ENCODE data around the gene ZNF608. TPM values are rescaled to one million over a fixed set of nuclear protein-coding genes. Genes with fewer than 3 reads are reported as not detected.

The ZNF608 gene
- total RNA-seq, 1 experiment from 2014 or later: 5.6 TPM

GRCh38 chr5:124701873-124702425, 44.5 kb downstream of the ZNF608 start:
- H3K9ac ChIP-seq (ENCODE audit: low read length): no peak overlapping the region
- H3K27me3 ChIP-seq (ENCODE audit: insufficient read depth, low read length): no peaks in the 10 kb centered on the region
- TF ChIP-seq CEBPB (IDR thresholded peaks at IDR 0.05; ENCODE audit: low read depth) (no peak), ELF1 (IDR thresholded peaks at IDR 0.05; ENCODE audit: borderline replicate concordance, low read depth) (no peak), ZBTB33 (IDR thresholded peaks at IDR 0.05; ENCODE audit: extremely low read depth, insufficient replicate concordance, low read length) (no peak), FOSL1 (IDR thresholded peaks at IDR 0.05; ENCODE audit: low read depth) (no peak), EZH2phosphoT487 (IDR thresholded peaks at IDR 0.05; ENCODE audit: borderline replicate concordance) (no peak), POLR2A (IDR thresholded peaks at IDR 0.05; ENCODE audit: borderline replicate concordance, extremely low read depth, insufficient read depth, insufficient read length) (no peak), REST (IDR thresholded peaks at IDR 0.05; ENCODE audit: low read depth) (no peak), SRF (IDR thresholded peaks at IDR 0.05; ENCODE audit: low read depth) (no peak), JUND (IDR thresholded peaks at IDR 0.05) (no peak), EZH2 (IDR thresholded peaks at IDR 0.05) (no peak)
- TF ChIP-seq, protein P1, sequence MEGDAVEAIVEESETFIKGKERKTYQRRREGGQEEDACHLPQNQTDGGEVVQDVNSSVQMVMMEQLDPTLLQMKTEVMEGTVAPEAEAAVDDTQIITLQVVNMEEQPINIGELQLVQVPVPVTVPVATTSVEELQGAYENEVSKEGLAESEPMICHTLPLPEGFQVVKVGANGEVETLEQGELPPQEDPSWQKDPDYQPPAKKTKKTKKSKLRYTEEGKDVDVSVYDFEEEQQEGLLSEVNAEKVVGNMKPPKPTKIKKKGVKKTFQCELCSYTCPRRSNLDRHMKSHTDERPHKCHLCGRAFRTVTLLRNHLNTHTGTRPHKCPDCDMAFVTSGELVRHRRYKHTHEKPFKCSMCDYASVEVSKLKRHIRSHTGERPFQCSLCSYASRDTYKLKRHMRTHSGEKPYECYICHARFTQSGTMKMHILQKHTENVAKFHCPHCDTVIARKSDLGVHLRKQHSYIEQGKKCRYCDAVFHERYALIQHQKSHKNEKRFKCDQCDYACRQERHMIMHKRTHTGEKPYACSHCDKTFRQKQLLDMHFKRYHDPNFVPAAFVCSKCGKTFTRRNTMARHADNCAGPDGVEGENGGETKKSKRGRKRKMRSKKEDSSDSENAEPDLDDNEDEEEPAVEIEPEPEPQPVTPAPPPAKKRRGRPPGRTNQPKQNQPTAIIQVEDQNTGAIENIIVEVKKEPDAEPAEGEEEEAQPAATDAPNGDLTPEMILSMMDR (IDR thresholded peaks at IDR 0.05 in 2 of 3, conservative IDR thresholded peaks at IDR 0.05 in 1 of 3; ENCODE audit: borderline replicate concordance in 1 of 3, insufficient read depth in 1 of 3, low read depth in 2 of 3, low read length in 2 of 3): no peak
- POLR2A ChIA-PET: no interaction called here
- no peak overlapping the region for H3K27ac ChIP-seq (ENCODE audit: low read depth, low read length)
- intact Hi-C loops (cut with micrococcal nuclease): no loop called here
- BruUV-seq (replicated peaks): no TSS peak
- H3K9me2 ChIP-seq (ENCODE audit: insufficient read depth): no peaks in the 10 kb centered on the region
- H3K4me3 ChIP-seq (replicated peaks in 1 of 2; ENCODE audit: low read depth in 1 of 2, low read length in 2 of 2): no peak overlapping the region
- DNase-seq (ENCODE audit: low read depth, low spot score): no peak
- H2AFZ ChIP-seq (ENCODE audit: low read depth, low read length, poor library complexity, severe bottlenecking): no peak overlapping the region
- no peaks in the 10 kb centered on the region for H3K36me3 ChIP-seq (ENCODE audit: control insufficient read depth in 1 of 2, insufficient read depth in 2 of 2, low read length in 2 of 2)
- no peaks in the 10 kb centered on the region for H3K79me2 ChIP-seq (ENCODE audit: insufficient read depth, low read length)
- no peak overlapping the region for H3K4me2 ChIP-seq (ENCODE audit: low read length)
- CTCF ChIA-PET: no interaction called here
- no peaks in the 10 kb centered on the region for H3K4me1 ChIP-seq (ENCODE audit: control insufficient read depth in 1 of 2, insufficient read depth in 2 of 2, low read length in 2 of 2)
- no peaks in the 10 kb centered on the region for H3K9me3 ChIP-seq (ENCODE audit: control insufficient read depth in 1 of 2, insufficient read depth in 1 of 2, low read depth in 1 of 2, low read length in 2 of 2)
- RAD21 ChIA-PET (ENCODE audit: low non-redundant PET in 1 of 2, low total read pairs in 2 of 2, uncharacterized antibody in 2 of 2, unreplicated experiment in 2 of 2): no interaction called here
- no peak for ATAC-seq
- no peaks in the 10 kb centered on the region for H4K20me1 ChIP-seq (ENCODE audit: insufficient read depth)

All from HCT116 (cell line).